Loucy (cell line): ENCODE measurements around the gene STIMATE.

Experiments
- H2AFZ ChIP-seq: fragments of 200-600 bp; sonication (generic); 2 replicates; pipeline ENCODE4 v1.6.0; 2016; ENCODE audit warnings: antibody characterized with exemption, mild to moderate bottlenecking, low read length, moderate library complexity
- H3F3A ChIP-seq: fragments of 200-600 bp; 2 replicates; pipeline ENCODE4 v1.6.0; 2016; ENCODE audit warnings: antibody characterized with exemption, low read depth, mild to moderate bottlenecking
- H3K27me3 ChIP-seq: fragments of 200-600 bp; sonication (generic); 2 replicates; pipeline ENCODE4 v1.6.1; 2014; ENCODE audit warnings: low read length, mild to moderate bottlenecking; ENCODE audit not compliant: insufficient read depth, poor library complexity, severe bottlenecking
- H3K36me3 ChIP-seq: fragments of 200-600 bp; sonication (generic); 2 replicates; pipeline ENCODE4 v1.6.1; 2016; ENCODE audit warnings: low read length; ENCODE audit not compliant: insufficient read depth
- H3K4me1 ChIP-seq: fragments of 200-600 bp; sonication (generic); 2 replicates; pipeline ENCODE4 v1.5.1; 2014; ENCODE audit warnings: low read length, mild to moderate bottlenecking; ENCODE audit not compliant: insufficient read depth, poor library complexity, severe bottlenecking
- H3K4me2 ChIP-seq: fragments of 200-600 bp; sonication (generic); 2 replicates; pipeline ENCODE4 v1.6.0; 2014; ENCODE audit warnings: antibody characterized with exemption, low read length, low read depth, mild to moderate bottlenecking; ENCODE audit not compliant: poor library complexity, severe bottlenecking
- H3K4me3 ChIP-seq: fragments of 200-600 bp; sonication (generic); 2 replicates; pipeline ENCODE4 v1.5.1; 2014; ENCODE audit warnings: low read length, mild to moderate bottlenecking, mixed read lengths; ENCODE audit not compliant: poor library complexity, severe bottlenecking
- H3K79me2 ChIP-seq: fragments of 200-600 bp; sonication (generic); 2 replicates; pipeline ENCODE4 v1.6.1; 2014; ENCODE audit warnings: low read length; ENCODE audit not compliant: insufficient read depth
- H3K9ac ChIP-seq: fragments of 200-600 bp; sonication (generic); 2 replicates; pipeline ENCODE4 v1.6.0; 2014; ENCODE audit warnings: mild to moderate bottlenecking, low read depth, low read length, moderate library complexity; ENCODE audit not compliant: poor library complexity, severe bottlenecking
- H3K9me2 ChIP-seq: fragments of 200-600 bp; sonication (generic); replicated peaks from 2 replicates; pipeline ENCODE4 v1.6.1; 2016; ENCODE audit warnings: low read depth, low read length, mixed read lengths
- H3K9me3 ChIP-seq: fragments of 200-600 bp; sonication (generic); 2 replicates; pipeline ENCODE4 v1.6.1; 2014; ENCODE audit warnings: mild to moderate bottlenecking, antibody characterized with exemption, low read length, low read depth; ENCODE audit not compliant: insufficient read depth
- H4K20me1 ChIP-seq: fragments of 200-600 bp; sonication (generic); 2 replicates; pipeline ENCODE4 v1.6.0; 2014; ENCODE audit warnings: antibody characterized with exemption, low read length, mild to moderate bottlenecking; ENCODE audit not compliant: insufficient read depth, poor library complexity, severe bottlenecking
- EZH2phosphoT487 ChIP-seq: fragments of 200-600 bp; IDR thresholded peaks from 2 replicates; pipeline ENCODE4 v1.6.1; 2018; ENCODE audit warnings: antibody characterized with exemption, mild to moderate bottlenecking, moderate library complexity, borderline replicate concordance
- TF ChIP-seq, protein P1 (sequence below): fragments of 200-600 bp; sonication (generic); conservative IDR thresholded peaks from 2 replicates; pipeline ENCODE4 v1.5.1; 2014; ENCODE audit warnings: mild to moderate bottlenecking, antibody characterized with exemption, low read length

Gene STIMATE

GRCh38 chr3:52831500-52832301 lies 65.6 kb downstream of the STIMATE start:
- no peaks in the 10 kb centered on the region for H3K9me2 ChIP-seq
- H2AFZ ChIP-seq, result no peak overlapping the region
- TF ChIP-seq, protein P1, sequence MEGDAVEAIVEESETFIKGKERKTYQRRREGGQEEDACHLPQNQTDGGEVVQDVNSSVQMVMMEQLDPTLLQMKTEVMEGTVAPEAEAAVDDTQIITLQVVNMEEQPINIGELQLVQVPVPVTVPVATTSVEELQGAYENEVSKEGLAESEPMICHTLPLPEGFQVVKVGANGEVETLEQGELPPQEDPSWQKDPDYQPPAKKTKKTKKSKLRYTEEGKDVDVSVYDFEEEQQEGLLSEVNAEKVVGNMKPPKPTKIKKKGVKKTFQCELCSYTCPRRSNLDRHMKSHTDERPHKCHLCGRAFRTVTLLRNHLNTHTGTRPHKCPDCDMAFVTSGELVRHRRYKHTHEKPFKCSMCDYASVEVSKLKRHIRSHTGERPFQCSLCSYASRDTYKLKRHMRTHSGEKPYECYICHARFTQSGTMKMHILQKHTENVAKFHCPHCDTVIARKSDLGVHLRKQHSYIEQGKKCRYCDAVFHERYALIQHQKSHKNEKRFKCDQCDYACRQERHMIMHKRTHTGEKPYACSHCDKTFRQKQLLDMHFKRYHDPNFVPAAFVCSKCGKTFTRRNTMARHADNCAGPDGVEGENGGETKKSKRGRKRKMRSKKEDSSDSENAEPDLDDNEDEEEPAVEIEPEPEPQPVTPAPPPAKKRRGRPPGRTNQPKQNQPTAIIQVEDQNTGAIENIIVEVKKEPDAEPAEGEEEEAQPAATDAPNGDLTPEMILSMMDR, result no peak
- TF ChIP-seq EZH2phosphoT487, result no peak
- H4K20me1 ChIP-seq, result no peaks in the 10 kb centered on the region
- no peaks in the 10 kb centered on the region for H3K79me2 ChIP-seq
- H3K36me3 ChIP-seq, result peaks cover 3% of the 10 kb centered on the region; the same call in 1 of the 2 replicates
- H3K27me3 ChIP-seq, result no peaks in the 10 kb centered on the region
- H3K9ac ChIP-seq, result no peak overlapping the region
- H3K9me3 ChIP-seq, result no peaks in the 10 kb centered on the region
- no peaks in the 10 kb centered on the region for H3F3A ChIP-seq
- no peaks in the 10 kb centered on the region for H3K4me1 ChIP-seq
- no peak overlapping the region for H3K4me3 ChIP-seq
- H3K4me2 ChIP-seq, result no peak overlapping the region

DNA sequence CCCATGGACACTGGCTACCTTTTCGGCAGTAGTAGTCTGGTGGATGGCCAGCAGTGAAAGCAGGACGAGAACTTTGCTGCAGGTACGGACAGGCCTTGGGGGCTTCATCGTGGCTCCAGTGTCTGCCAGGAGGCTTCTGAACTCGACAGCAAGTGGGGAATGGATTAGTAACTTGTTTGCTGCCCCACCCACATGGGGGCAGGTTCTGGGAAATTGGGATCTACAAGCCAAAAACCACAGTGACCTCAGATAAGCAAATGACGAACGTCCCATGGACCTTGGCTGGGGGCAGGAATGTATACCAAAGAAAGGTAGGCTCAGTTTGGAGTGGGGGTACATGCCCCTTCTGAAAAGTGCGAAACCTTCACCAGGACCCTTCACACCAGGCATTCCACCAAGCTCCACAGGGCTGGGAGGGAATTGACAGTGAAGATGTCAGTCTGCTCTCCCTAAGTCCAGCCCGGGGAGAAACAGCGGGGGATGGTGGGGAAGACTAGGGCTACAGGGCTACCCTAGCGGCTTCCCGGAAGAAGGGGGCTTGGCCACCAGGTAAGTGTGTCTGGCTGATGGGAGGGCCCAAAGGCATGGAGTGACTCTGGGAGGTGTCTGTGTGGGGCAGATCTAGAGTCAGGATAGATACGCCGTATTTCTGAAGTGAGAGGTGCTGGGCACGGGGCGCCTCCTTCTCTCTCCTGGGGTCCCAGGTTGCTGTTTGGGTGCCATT lies 66.7 kb downstream of the STIMATE start, which contains the start of gene ITIH4:
TSS of gene ITIH4 (minus strand) at position 138 of the 724 bp plus-strand sequence. CDS start at position 108, 30 bp downstream.
- H3K9me3 ChIP-seq, result no peaks in the 10 kb centered on the region
- no peak within 1 kb of the TSS for H3K4me2 ChIP-seq
- H3K27me3 ChIP-seq, result no peaks in the 10 kb centered on the region
- H2AFZ ChIP-seq, result no peak within 1 kb of the TSS
- H4K20me1 ChIP-seq, result no peaks in the 10 kb centered on the region
- no peaks in the 10 kb centered on the region for H3K9me2 ChIP-seq
- no peaks in the 10 kb centered on the region for H3F3A ChIP-seq
- no peaks in the 10 kb centered on the region for H3K4me1 ChIP-seq
- TF ChIP-seq, protein P1, result no peak
- TF ChIP-seq EZH2phosphoT487, result no peak
- H3K36me3 ChIP-seq, result peaks cover 3% of the 10 kb centered on the region; the same call in 1 of the 2 replicates
- no peaks in the 10 kb centered on the region for H3K79me2 ChIP-seq
- H3K4me3 ChIP-seq, result no peak within 1 kb of the TSS
- no peak within 1 kb of the TSS for H3K9ac ChIP-seq

DNA sequence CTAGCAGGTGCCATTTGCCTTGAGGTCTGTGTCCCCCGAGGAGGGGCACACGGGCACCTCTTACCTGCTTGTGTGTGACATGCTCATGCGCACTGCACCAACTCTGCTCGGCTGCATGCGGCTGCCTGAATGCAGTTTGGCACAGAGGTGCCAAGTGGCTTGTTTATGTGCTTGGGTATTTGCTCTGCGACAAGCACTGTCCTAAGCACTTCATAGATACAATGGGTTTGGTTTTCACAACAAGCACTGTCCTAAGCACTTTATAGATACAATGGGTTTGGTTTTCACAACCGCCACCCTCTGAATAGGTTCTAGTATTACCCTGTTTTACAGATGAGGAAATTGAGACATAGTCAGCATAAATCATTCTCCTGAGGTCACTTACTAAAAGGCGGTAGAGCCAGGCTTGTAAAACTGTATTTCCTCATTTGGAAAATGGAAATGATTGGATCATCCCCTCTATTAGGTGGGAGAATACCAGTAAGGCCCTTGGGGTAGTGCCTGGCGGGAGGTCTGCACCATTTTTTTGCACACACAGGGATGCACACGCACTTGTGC lies 67.4 kb downstream of the STIMATE start:
- Histone ChIP-seq H3F3A (no peaks in the 10 kb centered on the region), H3K36me3 (no peaks in the 10 kb centered on the region; the same call in 1 of the 2 replicates), H3K9me2 (no peaks in the 10 kb centered on the region), H3K4me1 (no peaks in the 10 kb centered on the region), H4K20me1 (no peaks in the 10 kb centered on the region), H3K9me3 (no peaks in the 10 kb centered on the region), H3K9ac (no peak overlapping the region), H2AFZ (no peak overlapping the region), H3K4me3 (no peak overlapping the region), H3K79me2 (no peaks in the 10 kb centered on the region), H3K4me2 (no peak overlapping the region), H3K27me3 (no peaks in the 10 kb centered on the region)
- TF ChIP-seq EZH2phosphoT487, result no peak
- TF ChIP-seq, protein P1, result no peak
